Measurements from ENCODE around the gene MBTPS2.
"Not testable (repeated sequence)": the region's sequence is repeated elsewhere in the genome, so short reads cannot be mapped to it uniquely, and the experiment has no call there.

MBTPS2 gene

GRCh38 chrX:21813612-21814368 is 25.6 kb upstream of the MBTPS2 start:
- H3K4me2 ChIP-seq (ENCODE audit: low read length), result no peak overlapping the region
- H3K27ac ChIP-seq (ENCODE audit: low read depth, low read length), result no peak overlapping the region

GRCh38 chrX:21816136-21816535 is 23.3 kb upstream of the MBTPS2 start:
- Histone ChIP-seq H3F3A (ENCODE audit: control insufficient read depth, insufficient read depth) (no peaks in the 10 kb centered on the region), H3K9me2 (replicated peaks; ENCODE audit: control insufficient read depth, low read length) (no peaks in the 10 kb centered on the region), H3K36me3 (ENCODE audit: control insufficient read depth, low read length) (no peaks in the 10 kb centered on the region), H3K9me3 (ENCODE audit: control insufficient read depth, insufficient read depth, low read length) (no peaks in the 10 kb centered on the region), H3K4me1 (ENCODE audit: control insufficient read depth, low read length) (no peaks in the 10 kb centered on the region), H3K27ac (ENCODE audit: low read depth, low read length) (no peak overlapping the region), H3K4me2 (ENCODE audit: low read length) (no peak overlapping the region), H3K4me3 (ENCODE audit: low read length) (no peak overlapping the region), H3K79me2 (ENCODE audit: control insufficient read depth, low read length) (no peaks in the 10 kb centered on the region), H3K27me3 (ENCODE audit: control insufficient read depth, low read length) (no peaks in the 10 kb centered on the region), H4K20me1 (ENCODE audit: control insufficient read depth, insufficient read depth, low read depth, low read length) (no peaks in the 10 kb centered on the region)
- TF ChIP-seq CTCF (IDR thresholded peaks at IDR 0.05; ENCODE audit: low read depth, low read length, poor library complexity, severe bottlenecking) (no peak), EZH2phosphoT487 (IDR thresholded peaks at IDR 0.05; ENCODE audit: borderline replicate concordance, low read length) (no peak)

More at GRCh38 chrX:21813612-21814368, 25.6 kb upstream of the MBTPS2 start:
- no peaks in the 10 kb centered on the region for H3K4me1 ChIP-seq (ENCODE audit: control insufficient read depth, low read length)
- TF ChIP-seq CTCF (IDR thresholded peaks at IDR 0.05; ENCODE audit: low read depth, low read length, poor library complexity, severe bottlenecking), result no peak
- no peak for TF ChIP-seq EZH2phosphoT487 (IDR thresholded peaks at IDR 0.05; ENCODE audit: borderline replicate concordance, low read length)
- no peak overlapping the region for H3K4me3 ChIP-seq (ENCODE audit: low read length)
- no peaks in the 10 kb centered on the region for H3F3A ChIP-seq (ENCODE audit: control insufficient read depth, insufficient read depth)
- no peaks in the 10 kb centered on the region for H3K27me3 ChIP-seq (ENCODE audit: control insufficient read depth, low read length)
- H3K9me2 ChIP-seq (replicated peaks; ENCODE audit: control insufficient read depth, low read length), result no peaks in the 10 kb centered on the region
- H3K9me3 ChIP-seq (ENCODE audit: control insufficient read depth, insufficient read depth, low read length), result no peaks in the 10 kb centered on the region
- no peaks in the 10 kb centered on the region for H3K79me2 ChIP-seq (ENCODE audit: control insufficient read depth, low read length)
- H4K20me1 ChIP-seq (ENCODE audit: control insufficient read depth, insufficient read depth, low read depth, low read length), result no peaks in the 10 kb centered on the region
- no peaks in the 10 kb centered on the region for H3K36me3 ChIP-seq (ENCODE audit: control insufficient read depth, low read length)

DNA sequence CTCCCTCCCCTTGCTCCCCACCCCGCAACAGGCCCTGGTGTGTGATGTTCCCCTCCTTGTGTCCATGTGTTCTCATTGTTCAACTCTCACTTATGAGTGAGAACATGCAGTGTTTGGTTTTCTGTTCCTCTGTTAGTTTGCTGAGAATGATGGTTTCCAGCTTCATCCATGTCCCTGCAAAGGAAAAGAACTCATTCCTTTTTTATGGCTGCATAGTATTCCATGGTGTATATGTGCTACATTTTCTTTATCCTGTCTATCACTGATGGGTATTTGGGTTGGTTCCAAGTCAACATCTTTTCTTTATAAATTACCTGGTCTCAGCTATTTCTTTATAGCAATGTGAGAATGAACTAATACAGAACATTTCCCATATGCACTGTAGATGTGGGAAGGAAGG is 19.2 kb upstream of the MBTPS2 start:
- H3F3A ChIP-seq (ENCODE audit: control insufficient read depth, insufficient read depth); H4K20me1 ChIP-seq (ENCODE audit: control insufficient read depth, insufficient read depth, low read depth, low read length); H3K9me3 ChIP-seq (ENCODE audit: control insufficient read depth, insufficient read depth, low read length); H3K79me2 ChIP-seq (ENCODE audit: control insufficient read depth, low read length); H3K27ac ChIP-seq (ENCODE audit: low read depth, low read length); H3K4me2 ChIP-seq (ENCODE audit: low read length); H3K36me3 ChIP-seq (ENCODE audit: control insufficient read depth, low read length); H3K27me3 ChIP-seq (ENCODE audit: control insufficient read depth, low read length); H3K9me2 ChIP-seq (replicated peaks; ENCODE audit: control insufficient read depth, low read length); H3K4me3 ChIP-seq (ENCODE audit: low read length); H3K4me1 ChIP-seq (ENCODE audit: control insufficient read depth, low read length): not testable (repeated sequence)

DNA sequence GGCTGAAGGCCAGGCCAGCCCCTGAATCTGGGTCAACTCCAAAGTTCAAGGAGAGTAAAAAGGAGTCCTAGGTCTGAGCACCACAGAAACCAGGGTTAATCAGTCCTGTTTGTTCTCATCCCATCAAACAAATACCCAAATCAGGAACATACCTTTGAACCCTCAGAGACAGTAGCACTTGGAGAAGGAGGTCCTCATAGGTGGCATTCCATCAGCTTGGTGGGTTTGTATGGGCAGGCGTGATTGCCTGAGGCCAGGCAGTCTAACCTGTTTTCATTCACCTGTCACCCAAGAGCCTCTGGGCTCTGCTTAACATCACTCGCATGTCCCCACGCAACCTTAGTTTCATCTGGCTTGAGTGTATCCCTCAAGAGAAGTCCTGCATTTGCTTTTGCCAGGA is 17.5 kb upstream of the MBTPS2 start:
- Histone ChIP-seq H3K4me2 (ENCODE audit: low read length) (no peak overlapping the region), H3K27me3 (ENCODE audit: control insufficient read depth, low read length) (no peaks in the 10 kb centered on the region), H3K79me2 (ENCODE audit: control insufficient read depth, low read length) (no peaks in the 10 kb centered on the region), H3F3A (ENCODE audit: control insufficient read depth, insufficient read depth) (no peaks in the 10 kb centered on the region), H3K9me2 (replicated peaks; ENCODE audit: control insufficient read depth, low read length) (no peaks in the 10 kb centered on the region), H3K4me1 (ENCODE audit: control insufficient read depth, low read length) (no peaks in the 10 kb centered on the region), H3K36me3 (ENCODE audit: control insufficient read depth, low read length) (no peaks in the 10 kb centered on the region), H3K9me3 (ENCODE audit: control insufficient read depth, insufficient read depth, low read length) (no peaks in the 10 kb centered on the region), H3K27ac (ENCODE audit: low read depth, low read length) (no peak overlapping the region), H4K20me1 (ENCODE audit: control insufficient read depth, insufficient read depth, low read depth, low read length) (no peaks in the 10 kb centered on the region), H3K4me3 (ENCODE audit: low read length) (no peak overlapping the region)
- TF ChIP-seq CTCF (IDR thresholded peaks at IDR 0.05; ENCODE audit: low read depth, low read length, poor library complexity, severe bottlenecking), result no peak
- no peak for TF ChIP-seq EZH2phosphoT487 (IDR thresholded peaks at IDR 0.05; ENCODE audit: borderline replicate concordance, low read length)

Measured in DOHH2 (cell line).